Activated naive CD8-positive, alpha-beta T cell treated with anti-CD3 and anti-CD28 coated beads, Interleukin-2, amount 10 ng/mL, durations not matched to agents 7 days and 5 days (primary cell): ENCODE data around the gene DYNC1I1. TPM values are rescaled to one million over a fixed set of nuclear protein-coding genes. Genes with fewer than 3 reads are reported as not detected.

ENCODE experiments used
- ATAC-seq: fragments of 150-1000 bp; cut with Tn5 transposase; one replicate; pipeline ENCODE4 v1.10.0; 2021; ENCODE audit warnings: low read depth, moderate library complexity
- POLR2A ChIA-PET: fragments of 350-600 bp; sonication (Branson Sonifier 250); formaldehyde crosslinking; loops from one replicate; lab custom pipeline; 2021; ENCODE audit warnings: antibody characterized with exemption; lab: Charles Lee
- DNase-seq: peaks from one replicate; pipeline ENCODE4 v3.0.0; 2021
- H3K27ac Mint-ChIP-seq: one replicate; pipeline ENCODE4 v1.8.0; 2022; ENCODE audit warnings: mild to moderate bottlenecking, mixed read lengths
- H3K27me3 Mint-ChIP-seq: one replicate; pipeline ENCODE4 v1.8.0; 2022; ENCODE audit warnings: mild to moderate bottlenecking, moderate library complexity, mixed read lengths
- H3K36me3 Mint-ChIP-seq: one replicate; pipeline ENCODE4 v1.8.0; 2021; ENCODE audit warnings: mild to moderate bottlenecking, mixed read lengths
- H3K4me1 Mint-ChIP-seq: one replicate; pipeline ENCODE4 v1.8.0; 2021; ENCODE audit warnings: mixed read lengths
- H3K4me3 Mint-ChIP-seq: one replicate; pipeline ENCODE4 v1.8.0; 2022; ENCODE audit warnings: mild to moderate bottlenecking, moderate library complexity, mixed read lengths
- H3K9me3 Mint-ChIP-seq: one replicate; pipeline ENCODE4 v1.8.0; 2021; ENCODE audit warnings: mixed read lengths
- total RNA-seq, 2 experiments: library from RNA; stranded (reverse); gene quantifications; one replicate each; pipeline ENCODE4 v1.2.3, GENCODE V29; 2021

Gene DYNC1I1
- total RNA-seq, 2 experiments from 2014 or later: not detected

DNA sequence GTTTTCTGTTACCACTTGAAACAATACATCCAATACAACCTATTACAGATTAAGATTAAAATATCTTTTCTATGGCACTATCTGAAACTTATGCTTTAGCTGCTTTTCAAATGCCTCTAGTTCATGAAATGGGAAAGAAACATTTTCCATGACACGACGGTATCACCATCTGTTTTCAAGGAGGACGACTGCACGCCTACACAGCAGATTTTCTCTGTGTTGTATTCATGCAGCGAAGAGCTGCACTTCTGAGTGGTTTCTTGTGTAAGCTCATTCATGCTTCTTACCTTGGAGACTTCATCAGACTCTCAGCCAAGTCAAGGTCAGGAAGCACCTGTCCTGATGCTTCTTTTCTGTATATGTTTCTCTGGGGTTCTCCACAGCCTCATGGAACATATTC is 179.2 kb downstream of the DYNC1I1 start:
- no peaks in the 10 kb centered on the region for H3K36me3 Mint-ChIP-seq
- no peak overlapping the region for H3K4me3 Mint-ChIP-seq
- H3K4me1 Mint-ChIP-seq: no peaks in the 10 kb centered on the region
- ATAC-seq (no peak), DNase-seq (no peak)
- peaks cover 10% of the 10 kb centered on the region for H3K27me3 Mint-ChIP-seq
- no peak overlapping the region for H3K27ac Mint-ChIP-seq
- H3K9me3 Mint-ChIP-seq: no peaks in the 10 kb centered on the region
- POLR2A ChIA-PET: no interaction called here

DNA sequence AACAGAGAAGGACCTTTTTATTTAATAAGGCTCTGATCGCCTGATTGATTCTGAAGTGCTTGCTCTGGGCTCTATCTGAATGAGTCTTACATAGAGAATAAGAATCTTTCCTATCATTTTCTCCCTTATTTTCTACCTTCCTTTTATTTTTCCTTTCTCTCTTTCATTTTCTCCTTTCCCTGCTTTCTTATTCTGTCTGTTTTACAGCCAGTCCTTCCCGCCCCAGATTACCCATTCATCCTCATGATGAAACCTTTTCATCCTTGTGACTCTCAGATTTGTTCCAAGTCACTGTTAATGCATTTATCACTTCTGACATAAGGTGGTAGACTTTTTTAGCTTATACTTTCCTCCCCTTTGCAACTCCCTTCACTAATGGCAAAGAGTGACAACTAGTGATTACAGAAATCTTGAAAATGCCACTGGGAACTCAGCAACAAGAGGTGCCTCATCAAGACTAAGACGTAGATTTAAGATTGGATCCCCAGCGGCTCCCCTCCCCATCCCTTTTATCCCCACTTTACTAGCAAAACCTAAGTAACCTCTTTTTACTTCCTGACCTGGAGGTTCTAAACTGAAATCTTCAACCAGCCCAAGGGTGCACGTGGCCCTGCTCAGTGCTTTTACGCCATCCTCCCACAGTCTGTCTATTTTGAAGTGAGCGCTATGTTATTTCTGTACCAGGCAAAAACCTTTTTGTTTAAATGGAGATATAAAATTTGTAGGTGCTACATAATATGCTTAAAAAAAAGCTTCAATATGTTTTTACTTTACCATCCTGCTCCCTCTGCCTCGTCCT is 179.8 kb downstream of the DYNC1I1 start:
- Mint-ChIP-seq H3K4me1 (no peaks in the 10 kb centered on the region), H3K27me3 (peaks cover 10% of the 10 kb centered on the region), H3K9me3 (no peaks in the 10 kb centered on the region), H3K27ac (no peak overlapping the region), H3K36me3 (no peaks in the 10 kb centered on the region), H3K4me3 (no peak overlapping the region)
- DNase-seq (no peak), ATAC-seq (no peak)
- POLR2A ChIA-PET: no interaction called here

GRCh38 chr7:95952851-95953250 is 180.5 kb downstream of the DYNC1I1 start:
- peaks cover 10% of the 10 kb centered on the region for H3K27me3 Mint-ChIP-seq
- H3K4me1 Mint-ChIP-seq: no peaks in the 10 kb centered on the region
- no peaks in the 10 kb centered on the region for H3K36me3 Mint-ChIP-seq
- no peaks in the 10 kb centered on the region for H3K9me3 Mint-ChIP-seq
- no peak overlapping the region for H3K4me3 Mint-ChIP-seq
- ATAC-seq (no peak), DNase-seq (no peak)
- H3K27ac Mint-ChIP-seq: no peak overlapping the region
- POLR2A ChIA-PET: no interaction called here

GRCh38 chr7:95955748-95956147 is 183.4 kb downstream of the DYNC1I1 start:
- Mint-ChIP-seq H3K27me3 (peaks cover 7% of the 10 kb centered on the region), H3K4me1 (no peaks in the 10 kb centered on the region), H3K4me3 (no peak overlapping the region), H3K9me3 (no peaks in the 10 kb centered on the region), H3K36me3 (no peaks in the 10 kb centered on the region), H3K27ac (no peak overlapping the region)
- DNase-seq: no peak
- ATAC-seq: no peak
- POLR2A ChIA-PET: no interaction called here

DNA sequence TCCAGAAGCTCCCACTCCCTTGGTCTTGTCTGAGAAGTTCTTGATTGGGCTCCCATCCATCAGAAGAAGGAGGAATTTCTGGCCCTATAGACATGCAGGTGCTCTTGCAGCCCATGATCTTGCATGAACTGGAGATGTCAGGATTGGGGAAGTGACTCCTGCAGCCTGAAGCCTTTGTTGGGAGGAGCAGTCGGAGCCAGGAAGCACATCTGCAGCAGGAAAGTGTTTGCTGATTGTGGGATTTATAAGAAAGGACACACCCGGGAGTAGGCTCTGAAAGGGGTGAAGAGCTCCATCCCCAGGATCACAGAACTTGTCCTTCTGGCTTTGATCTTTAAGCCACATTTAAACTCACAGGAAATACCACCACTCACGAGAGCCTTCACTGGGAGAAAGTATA is 185.2 kb downstream of the DYNC1I1 start:
- Mint-ChIP-seq H3K36me3 (no peaks in the 10 kb centered on the region), H3K27ac (no peak overlapping the region), H3K4me3 (no peak overlapping the region), H3K27me3 (peaks cover 2% of the 10 kb centered on the region), H3K4me1 (no peaks in the 10 kb centered on the region), H3K9me3 (no peaks in the 10 kb centered on the region)
- DNase-seq: no peak
- POLR2A ChIA-PET: no interaction called here
- ATAC-seq: no peak

- H3K9me3 Mint-ChIP-seq: no peaks in the 10 kb centered on the region
- POLR2A ChIA-PET: no interaction called here
These were observed 188.4 kb downstream of the DYNC1I1 start for GRCh38 chr7:95960706-95961244.

GRCh38 chr7:95963446-95963990 is 191.2 kb downstream of the DYNC1I1 start:
- ATAC-seq (no peak), DNase-seq (no peak)
- Mint-ChIP-seq H3K4me3 (no peak overlapping the region), H3K36me3 (no peaks in the 10 kb centered on the region), H3K9me3 (no peaks in the 10 kb centered on the region), H3K27me3 (no peaks in the 10 kb centered on the region), H3K27ac (no peak overlapping the region), H3K4me1 (no peaks in the 10 kb centered on the region)
- POLR2A ChIA-PET: no interaction called here

More at GRCh38 chr7:95960706-95961244, 188.4 kb downstream of the DYNC1I1 start:
- DNase-seq (no peak), ATAC-seq (no peak)
- Mint-ChIP-seq H3K36me3 (no peaks in the 10 kb centered on the region), H3K4me1 (no peaks in the 10 kb centered on the region), H3K4me3 (no peak overlapping the region), H3K27me3 (no peaks in the 10 kb centered on the region), H3K27ac (no peak overlapping the region)

DNA sequence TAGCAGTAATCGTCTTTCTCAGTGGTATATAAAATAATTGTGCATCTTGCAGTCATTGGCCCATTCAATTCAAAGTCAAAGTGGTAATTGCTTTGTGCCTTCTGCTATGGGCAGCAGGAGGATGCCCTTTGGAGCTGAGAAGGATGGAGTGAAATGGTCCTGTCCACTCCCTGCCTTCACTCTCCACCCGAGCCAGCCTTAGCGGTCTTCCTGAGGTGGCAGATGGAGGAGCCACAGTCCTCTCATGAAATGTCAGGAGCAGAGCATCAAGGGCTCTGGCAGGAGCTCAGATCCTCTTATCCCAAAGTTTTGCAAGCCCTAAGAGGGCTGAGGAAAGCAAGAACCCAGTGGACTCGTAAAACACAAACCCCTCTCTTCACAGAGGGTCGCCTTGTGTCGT is 199.4 kb downstream of the DYNC1I1 start:
- Mint-ChIP-seq H3K36me3 (no peaks in the 10 kb centered on the region), H3K4me1 (no peaks in the 10 kb centered on the region), H3K4me3 (no peak overlapping the region), H3K27me3 (peaks cover 2% of the 10 kb centered on the region), H3K27ac (no peak overlapping the region), H3K9me3 (no peaks in the 10 kb centered on the region)
- DNase-seq (no peak), ATAC-seq (no peak)
- POLR2A ChIA-PET: no interaction called here

GRCh38 chr7:95972523-95972922 is 200.2 kb downstream of the DYNC1I1 start:
- no peaks in the 10 kb centered on the region for H3K36me3 Mint-ChIP-seq
- POLR2A ChIA-PET: no interaction called here

DNA sequence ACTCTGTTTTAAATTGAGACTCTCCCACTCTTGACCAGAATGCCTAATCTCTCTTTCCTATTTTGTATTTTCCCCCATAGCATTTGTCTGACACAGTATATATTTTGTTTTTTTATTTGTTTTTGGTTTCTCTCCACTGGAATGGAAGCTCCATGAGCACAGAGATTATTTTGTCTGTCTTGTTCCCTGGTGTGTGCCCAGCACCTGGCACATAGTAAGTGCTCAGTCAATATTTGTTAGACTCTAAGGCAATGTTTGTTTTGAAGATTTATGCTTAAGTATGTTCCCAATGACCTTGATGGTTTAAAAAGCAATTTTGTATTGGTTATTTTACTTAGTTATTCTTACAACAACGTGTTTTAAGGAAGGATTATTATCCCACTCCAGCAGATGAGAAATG is 201.8 kb downstream of the DYNC1I1 start:
- no peaks in the 10 kb centered on the region for H3K36me3 Mint-ChIP-seq
- no peak for DNase-seq
- POLR2A ChIA-PET: no interaction called here
- H3K27me3 Mint-ChIP-seq: peaks cover 2% of the 10 kb centered on the region
- ATAC-seq: no peak
- no peak overlapping the region for H3K27ac Mint-ChIP-seq
- no peaks in the 10 kb centered on the region for H3K4me1 Mint-ChIP-seq
- no peaks in the 10 kb centered on the region for H3K9me3 Mint-ChIP-seq
- no peak overlapping the region for H3K4me3 Mint-ChIP-seq

More at GRCh38 chr7:95972523-95972922, 200.2 kb downstream of the DYNC1I1 start:
- H3K9me3 Mint-ChIP-seq: no peaks in the 10 kb centered on the region
- ATAC-seq (no peak), DNase-seq (no peak)
- H3K4me1 Mint-ChIP-seq: no peaks in the 10 kb centered on the region
- no peak overlapping the region for H3K27ac Mint-ChIP-seq
- H3K27me3 Mint-ChIP-seq: peaks cover 2% of the 10 kb centered on the region
- no peak overlapping the region for H3K4me3 Mint-ChIP-seq

DNA sequence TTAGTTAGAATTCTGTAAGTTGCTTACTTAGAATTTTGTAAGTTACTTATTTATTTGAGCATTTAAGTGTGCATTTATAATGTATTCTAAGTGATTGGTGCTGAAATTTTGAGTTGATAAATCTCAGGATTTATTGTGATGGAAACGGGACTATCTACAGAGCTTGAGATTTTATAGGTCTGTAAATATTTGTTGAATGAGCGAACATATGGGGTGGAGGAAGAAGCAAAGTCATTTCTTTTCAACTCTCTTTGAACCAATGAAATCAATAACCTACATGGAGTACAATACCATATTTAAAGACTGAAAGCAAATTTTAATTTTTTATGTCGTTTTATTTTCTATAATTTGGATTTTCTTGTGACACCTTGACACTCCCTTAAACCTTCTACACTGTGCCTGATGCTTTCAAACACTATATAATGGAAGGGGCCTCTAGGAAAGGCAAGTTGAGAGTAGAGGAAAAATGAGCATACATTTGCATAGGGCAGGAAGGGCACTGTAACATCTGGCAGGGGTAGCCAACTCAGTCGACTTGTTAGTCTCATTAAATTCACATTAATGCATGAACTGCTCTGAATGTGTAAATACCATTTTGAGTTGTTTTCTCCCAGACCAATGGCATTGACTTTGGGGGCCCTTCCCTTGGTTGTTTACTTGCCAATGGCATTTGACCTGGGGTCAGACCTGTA is 204.2 kb downstream of the DYNC1I1 start:
- no peak overlapping the region for H3K4me3 Mint-ChIP-seq
- POLR2A ChIA-PET: no interaction called here
- no peaks in the 10 kb centered on the region for H3K36me3 Mint-ChIP-seq
- DNase-seq (no peak), ATAC-seq (no peak)
- H3K9me3 Mint-ChIP-seq: no peaks in the 10 kb centered on the region
- H3K27me3 Mint-ChIP-seq: peaks cover 2% of the 10 kb centered on the region
- H3K4me1 Mint-ChIP-seq: no peaks in the 10 kb centered on the region
- no peak overlapping the region for H3K27ac Mint-ChIP-seq

DNA sequence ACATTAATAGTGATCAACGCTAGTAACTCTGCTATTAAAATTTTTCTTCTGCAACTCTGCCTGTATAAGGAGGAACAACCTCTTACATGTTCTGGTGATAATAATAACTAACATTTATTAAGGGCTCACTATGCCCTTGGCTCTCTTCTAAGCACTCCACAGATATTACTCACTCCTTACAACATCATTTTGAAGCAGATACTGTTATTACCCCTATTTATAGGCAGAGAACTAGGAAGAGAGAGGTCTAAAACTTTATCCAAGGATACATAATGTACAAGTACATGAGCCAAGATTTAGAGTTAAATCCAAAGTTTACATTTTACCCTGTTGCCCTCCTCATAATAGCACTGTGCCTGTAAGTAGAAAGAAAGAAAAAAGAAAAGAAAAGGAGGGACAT is 205.6 kb downstream of the DYNC1I1 start:
- no peaks in the 10 kb centered on the region for H3K4me1 Mint-ChIP-seq
- H3K4me3 Mint-ChIP-seq: no peak overlapping the region
- no peaks in the 10 kb centered on the region for H3K36me3 Mint-ChIP-seq
- no peak overlapping the region for H3K27ac Mint-ChIP-seq
- ATAC-seq (no peak), DNase-seq (no peak)
- POLR2A ChIA-PET: no interaction called here
- peaks cover 6% of the 10 kb centered on the region for H3K27me3 Mint-ChIP-seq
- H3K9me3 Mint-ChIP-seq: no peaks in the 10 kb centered on the region

DNA sequence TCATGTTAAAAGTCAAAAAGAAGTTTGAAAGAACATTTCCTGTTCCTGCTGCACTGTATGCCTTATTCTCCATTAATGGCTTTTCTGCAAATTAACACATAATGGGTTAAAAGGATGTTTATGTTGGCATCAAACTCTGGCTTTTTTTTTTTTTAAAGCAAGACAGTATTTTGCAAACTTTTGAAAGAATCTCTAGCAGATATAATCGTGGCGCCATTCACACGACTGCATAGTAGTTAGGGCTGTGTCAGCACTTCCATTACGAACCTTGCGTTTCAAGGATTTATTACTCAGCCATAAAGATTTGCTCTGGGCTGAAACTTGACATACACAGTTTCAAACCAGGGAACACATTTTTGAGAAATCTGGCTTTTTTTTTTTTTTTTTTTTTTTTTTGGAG is 207.8 kb downstream of the DYNC1I1 start:
- Mint-ChIP-seq H3K9me3 (no peaks in the 10 kb centered on the region), H3K27me3 (peaks cover 4% of the 10 kb centered on the region), H3K4me3 (no peak overlapping the region), H3K27ac (no peak overlapping the region), H3K4me1 (no peaks in the 10 kb centered on the region), H3K36me3 (no peaks in the 10 kb centered on the region)
- DNase-seq (no peak), ATAC-seq (no peak)
- POLR2A ChIA-PET: no interaction called here

- no peaks in the 10 kb centered on the region for H3K9me3 Mint-ChIP-seq
- H3K27ac Mint-ChIP-seq: no peak overlapping the region
- DNase-seq: no peak
- ATAC-seq: no peak
- H3K36me3 Mint-ChIP-seq: no peaks in the 10 kb centered on the region
- no peaks in the 10 kb centered on the region for H3K4me1 Mint-ChIP-seq
- POLR2A ChIA-PET: no interaction called here
- no peak overlapping the region for H3K4me3 Mint-ChIP-seq
- H3K27me3 Mint-ChIP-seq: peaks cover 4% of the 10 kb centered on the region
These were observed 208.4 kb downstream of the DYNC1I1 start for GRCh38 chr7:95980706-95981105.
